HG03064 (cell line): ENCODE measurements around the gene KRTAP10-6.
"Not testable (repeated sequence)": the region's sequence is repeated elsewhere in the genome, so short reads cannot be mapped to it uniquely, and the experiment has no call there.

Experiments used
- ATAC-seq: cut with Tn5 transposase; IDR thresholded peaks from one replicate; pipeline ENCODE4 v1.9.1; 2021; ENCODE audit warnings: low read depth; ENCODE audit not compliant: unreplicated experiment

KRTAP10-6 gene

GRCh38 chr21:44564099-44564498, 28.2 kb downstream of the KRTAP10-6 start:
- no peak for ATAC-seq

GRCh38 chr21:44558695-44559094, 33.6 kb downstream of the KRTAP10-6 start, which contains the start of gene KRTAP10-3:
KRTAP10-3 (minus strand) TSS chr21:44558795; CDS start chr21:44558715, 80 bp downstream.
- ATAC-seq = no peak

GRCh38 chr21:44558329-44558675, 34.0 kb downstream of the KRTAP10-6 start:
- not testable (repeated sequence) for ATAC-seq

- no peak for ATAC-seq
These were observed 34.6 kb downstream of the KRTAP10-6 start for GRCh38 chr21:44557491-44558328.

GRCh38 chr21:44556879-44557278, 35.4 kb downstream of the KRTAP10-6 start:
- ATAC-seq = no peak

GRCh38 chr21:44555200-44555875, 37.0 kb downstream of the KRTAP10-6 start:
- ATAC-seq = no peak

GRCh38 chr21:44552681-44553080, 39.6 kb downstream of the KRTAP10-6 start:
- no peak for ATAC-seq

GRCh38 chr21:44552136-44552535, 40.2 kb downstream of the KRTAP10-6 start:
- no peak for ATAC-seq

GRCh38 chr21:44551340-44551961, 40.9 kb downstream of the KRTAP10-6 start, which contains the start of gene KRTAP10-2:
KRTAP10-2 (minus strand) TSS chr21:44551505; CDS start chr21:44551458, 47 bp downstream.
- no peak for ATAC-seq

GRCh38 chr21:44550807-44551206, 41.5 kb downstream of the KRTAP10-6 start:
- no peak for ATAC-seq

- ATAC-seq = not testable (repeated sequence)
These were observed 42.0 kb downstream of the KRTAP10-6 start for GRCh38 chr21:44550285-44550684.

GRCh38 chr21:44549525-44550211, 42.6 kb downstream of the KRTAP10-6 start:
- ATAC-seq = no peak

GRCh38 chr21:44548922-44549321, 43.4 kb downstream of the KRTAP10-6 start:
- ATAC-seq = no peak

GRCh38 chr21:44548381-44548780, 43.9 kb downstream of the KRTAP10-6 start:
- ATAC-seq = no peak

GRCh38 chr21:44547656-44548331, 44.5 kb downstream of the KRTAP10-6 start:
- no peak for ATAC-seq

- no peak for ATAC-seq
These were observed 47.7 kb downstream of the KRTAP10-6 start for GRCh38 chr21:44544566-44544965.

GRCh38 chr21:44542716-44543115, 49.6 kb downstream of the KRTAP10-6 start:
- no peak for ATAC-seq
